KMS-11 (cell line): Measurements from ENCODE around the gene BRD4.

Source experiments
- H2AFZ ChIP-seq: fragments of 200-600 bp; sonication (generic); 2 replicates; pipeline ENCODE4 v1.6.1; 2016; ENCODE audit warnings: antibody characterized with exemption, mixed run types, low read depth
- H3K27ac ChIP-seq: fragments of 200-600 bp; sonication (generic); 2 replicates; pipeline ENCODE4 v1.6.1; 2016; ENCODE audit warnings: mild to moderate bottlenecking, mixed run types
- H3K27me3 ChIP-seq: fragments of 200-600 bp; sonication (generic); 2 replicates; pipeline ENCODE4 v1.6.1; 2017; ENCODE audit warnings: mild to moderate bottlenecking, low read depth, mixed run types, moderate library complexity; ENCODE audit not compliant: insufficient read depth
- H3K36me3 ChIP-seq: fragments of 200-600 bp; sonication (generic); 2 replicates; pipeline ENCODE4 v1.6.1; 2017; ENCODE audit warnings: mild to moderate bottlenecking, mixed run types; ENCODE audit not compliant: insufficient read depth
- H3K4me1 ChIP-seq: fragments of 200-600 bp; sonication (generic); 2 replicates; pipeline ENCODE4 v1.6.1; 2016; ENCODE audit warnings: mild to moderate bottlenecking, low read depth, mixed run types; ENCODE audit not compliant: poor library complexity, severe bottlenecking
- H3K4me2 ChIP-seq: fragments of 200-600 bp; sonication (generic); 2 replicates; pipeline ENCODE4 v1.7.0; 2016; ENCODE audit warnings: mild to moderate bottlenecking, mixed run types
- H3K4me3 ChIP-seq: fragments of 200-600 bp; sonication (generic); IDR thresholded peaks from 2 replicates; pipeline ENCODE4 v1.6.1; 2017; ENCODE audit warnings: low read depth, low read length, mixed read lengths; ENCODE audit not compliant: insufficient read depth
- H3K79me2 ChIP-seq: fragments of 200-600 bp; sonication (generic); 2 replicates; pipeline ENCODE4 v1.6.1; 2016; ENCODE audit warnings: low read depth, mixed run types; ENCODE audit not compliant: insufficient read depth
- H3K9ac ChIP-seq: fragments of 200-600 bp; sonication (generic); 2 replicates; pipeline ENCODE4 v1.6.1; 2016; ENCODE audit warnings: mild to moderate bottlenecking, mixed run types
- H4K20me1 ChIP-seq: fragments of 200-600 bp; sonication (generic); 2 replicates; pipeline ENCODE4 v1.6.1; 2016; ENCODE audit warnings: mild to moderate bottlenecking, mixed run types; ENCODE audit not compliant: insufficient read depth
- CTCF ChIP-seq: fragments of 200-600 bp; sonication (generic); conservative IDR thresholded peaks from 2 replicates; pipeline ENCODE4 v1.6.1; 2017; ENCODE audit warnings: low read depth, mild to moderate bottlenecking, antibody characterized with exemption, low read length, moderate library complexity, mixed read lengths

Gene BRD4

DNA sequence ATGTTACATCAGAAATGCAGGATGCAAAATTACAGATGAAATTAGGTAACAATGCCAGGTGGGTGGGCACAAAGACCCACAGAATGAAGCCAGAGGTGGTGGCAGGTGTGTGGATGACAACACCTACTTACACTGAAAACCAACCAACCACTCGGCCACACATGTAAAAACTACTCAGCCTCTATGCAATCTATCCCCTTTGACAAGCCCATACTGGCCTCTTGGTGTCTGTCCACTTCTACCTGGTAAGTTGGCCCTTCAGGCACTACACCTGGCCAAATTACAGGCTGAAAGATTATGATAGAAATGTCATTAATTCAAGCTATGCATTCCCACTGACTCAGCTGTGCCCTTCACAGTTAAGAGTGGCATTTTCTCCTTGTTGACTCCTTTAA lies 50.0 kb downstream of the BRD4 start:
- Histone ChIP-seq H4K20me1 (peaks cover 94% of the 10 kb centered on the region), H3K27me3 (no peaks in the 10 kb centered on the region), H3K4me2 (peak overlapping the region; percentile 38; the same call in 1 of the 2 replicates), H3K36me3 (no peaks in the 10 kb centered on the region), H3K4me3 (no peak overlapping the region), H3K9ac (no peak overlapping the region), H3K27ac (peak overlapping the region; percentile 35; the same call in 1 of the 2 replicates), H3K79me2 (peaks cover 100% of the 10 kb centered on the region), H2AFZ (no peak overlapping the region), H3K4me1 (peaks cover 94% of the 10 kb centered on the region)
- no peak for TF ChIP-seq CTCF

DNA sequence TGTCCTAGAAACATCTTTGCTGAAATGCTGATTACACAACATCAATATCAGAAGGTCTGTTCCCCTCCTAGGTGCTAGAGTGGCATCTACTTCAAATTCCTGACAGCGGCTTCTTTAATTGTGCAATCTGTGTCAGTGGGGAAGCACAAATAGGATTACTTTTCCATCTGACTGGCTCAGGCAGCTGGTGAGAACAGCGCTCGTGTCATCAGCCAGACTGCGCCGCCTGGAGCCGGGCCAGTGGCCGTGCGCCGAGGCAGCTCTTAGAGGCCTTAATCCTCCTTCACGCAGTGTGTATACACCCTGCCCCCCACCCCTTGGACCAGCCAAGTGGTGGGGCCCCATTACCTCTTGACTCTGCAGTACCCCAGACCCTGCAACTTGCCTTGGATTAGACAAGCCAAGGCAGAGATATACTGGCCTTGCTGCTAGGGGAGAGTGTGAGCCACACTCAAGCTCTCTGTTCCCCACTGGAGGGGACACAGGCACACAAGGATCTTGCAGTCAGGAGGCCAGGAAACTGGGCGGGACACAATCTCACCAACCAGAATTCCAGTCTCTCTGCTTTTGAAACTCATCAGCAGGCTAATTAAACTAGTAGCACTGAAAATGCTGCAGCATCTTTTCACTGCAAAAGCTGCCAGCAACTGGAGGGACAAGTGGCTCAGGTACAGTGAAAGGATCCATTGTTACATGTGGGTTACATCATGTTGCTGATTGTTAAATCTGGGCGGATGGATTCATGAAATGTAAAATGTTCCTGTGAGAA lies 51.2 kb downstream of the BRD4 start:
- no peaks in the 10 kb centered on the region for H3K36me3 ChIP-seq
- peaks cover 97% of the 10 kb centered on the region for H4K20me1 ChIP-seq
- peak overlapping the region; percentile 38 for H3K4me2 ChIP-seq
- H3K4me1 ChIP-seq, result peaks cover 81% of the 10 kb centered on the region
- H3K27ac ChIP-seq, result peak overlapping the region; percentile 35; the same call in 1 of the 2 replicates
- TF ChIP-seq CTCF, result no peak
- no peak overlapping the region for H2AFZ ChIP-seq
- peaks cover 99% of the 10 kb centered on the region for H3K79me2 ChIP-seq
- no peaks in the 10 kb centered on the region for H3K27me3 ChIP-seq
- H3K4me3 ChIP-seq, result no peak overlapping the region
- H3K9ac ChIP-seq, result no peak overlapping the region

DNA sequence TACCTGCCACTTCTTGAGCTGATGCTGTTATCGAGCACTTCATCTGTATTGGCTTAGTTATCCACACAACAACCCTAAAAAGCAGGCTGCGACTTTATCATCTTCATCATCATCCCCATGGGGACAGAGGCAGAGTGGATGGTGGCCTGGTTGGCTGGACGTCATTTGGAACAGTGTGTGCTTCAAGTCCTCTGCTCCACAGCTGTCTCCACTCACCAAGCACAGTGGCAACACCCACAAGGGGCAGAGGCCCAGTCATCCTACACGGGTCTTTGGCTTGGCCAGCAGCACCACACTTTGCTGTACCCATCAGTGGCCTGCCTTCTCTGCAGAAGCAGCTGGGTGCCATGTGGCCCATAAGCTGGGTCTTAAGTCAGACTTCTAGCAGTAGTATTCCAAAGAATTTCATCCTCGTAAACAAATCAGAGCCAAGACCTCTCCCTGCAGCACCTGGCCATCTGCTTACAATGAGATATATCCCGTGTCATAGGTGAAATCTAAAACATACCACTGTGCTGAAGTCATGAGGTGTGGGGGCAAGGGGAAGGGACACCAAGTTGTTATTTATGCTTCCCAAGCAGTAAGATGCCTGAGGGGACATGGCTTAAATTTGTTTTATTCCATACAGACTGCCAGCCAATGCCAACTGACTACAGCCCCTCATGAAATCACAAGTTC lies 52.2 kb downstream of the BRD4 start:
- H3K79me2 ChIP-seq, result peaks cover 99% of the 10 kb centered on the region
- no peak overlapping the region for H3K4me3 ChIP-seq
- peaks cover 97% of the 10 kb centered on the region for H4K20me1 ChIP-seq
- H2AFZ ChIP-seq, result no peak overlapping the region
- no peaks in the 10 kb centered on the region for H3K27me3 ChIP-seq
- H3K27ac ChIP-seq, result peak overlapping the region; percentile 29; the same call in 1 of the 2 replicates
- TF ChIP-seq CTCF, result no peak
- H3K4me2 ChIP-seq, result peak overlapping the region; percentile 30; the same call in 1 of the 2 replicates
- H3K9ac ChIP-seq, result no peak overlapping the region
- H3K4me1 ChIP-seq, result peaks cover 72% of the 10 kb centered on the region
- no peaks in the 10 kb centered on the region for H3K36me3 ChIP-seq

GRCh38 chr19:15279326-15279904 lies 52.9 kb downstream of the BRD4 start:
- peak overlapping the region; percentile 29; the same call in 1 of the 2 replicates for H3K27ac ChIP-seq
- H3K27me3 ChIP-seq, result no peaks in the 10 kb centered on the region
- peaks cover 99% of the 10 kb centered on the region for H3K79me2 ChIP-seq
- no peak overlapping the region for H3K4me3 ChIP-seq
- H3K4me2 ChIP-seq, result peak overlapping the region; percentile 30; the same call in 1 of the 2 replicates
- no peak for TF ChIP-seq CTCF
- H4K20me1 ChIP-seq, result peaks cover 95% of the 10 kb centered on the region
- H3K36me3 ChIP-seq, result no peaks in the 10 kb centered on the region
- no peak overlapping the region for H3K9ac ChIP-seq
- no peak overlapping the region for H2AFZ ChIP-seq
- peaks cover 65% of the 10 kb centered on the region for H3K4me1 ChIP-seq
